ENCODE results near the gene CRYBA4. TPM values are rescaled to one million over a fixed set of nuclear protein-coding genes. Genes with fewer than 3 reads are reported as not detected.

CRYBA4 gene
- polyA plus RNA-seq, 1 of the 3 experiments (the other 2 are of a cell fraction), result not detected

DNA sequence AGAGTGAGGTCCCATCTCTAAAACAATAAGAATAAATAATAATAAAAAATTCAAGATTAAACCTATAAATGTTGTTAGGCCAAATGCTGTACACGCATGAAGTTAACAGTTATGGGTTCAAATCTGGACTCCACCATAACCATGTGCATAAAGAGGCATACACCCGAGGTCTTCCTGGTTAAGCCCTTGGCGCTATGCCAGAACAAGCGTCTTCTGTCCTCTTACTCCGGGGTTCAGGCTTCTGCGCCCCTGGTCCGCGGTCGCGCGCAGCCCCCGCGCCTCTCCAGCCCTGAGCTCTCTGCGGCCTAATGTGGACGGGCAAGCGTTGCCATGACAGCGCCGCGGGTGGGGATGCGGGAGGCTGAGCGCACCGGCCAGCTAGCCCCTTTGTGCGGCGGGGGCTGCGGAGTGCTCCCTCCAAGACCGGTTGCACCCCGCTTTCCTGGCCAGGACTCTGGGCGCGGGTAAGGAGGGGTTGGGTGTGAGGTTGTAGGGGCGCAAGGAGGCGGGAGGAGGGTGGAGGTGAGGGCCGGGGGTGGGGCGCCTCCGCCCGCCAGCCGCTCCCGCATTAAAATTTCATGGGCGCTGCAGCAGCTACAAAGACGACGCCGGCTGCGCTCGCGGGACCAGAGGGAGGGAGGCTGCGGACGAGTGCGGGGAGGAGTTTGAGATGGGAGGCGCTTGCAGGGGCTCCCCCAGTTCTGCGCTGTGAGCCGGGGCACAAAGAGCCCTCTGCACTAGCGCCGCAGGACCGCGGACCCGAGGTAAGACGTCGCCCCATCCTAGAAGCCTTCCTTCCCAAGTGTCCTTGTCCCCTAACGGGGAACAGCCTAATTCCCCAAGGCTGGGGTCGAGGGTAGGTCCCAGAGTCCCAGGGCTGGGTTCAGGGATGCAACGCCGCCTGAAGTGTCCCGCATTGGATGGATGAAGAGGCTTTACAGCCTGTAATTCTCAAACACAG lies 35.4 kb downstream of the CRYBA4 start, which contains the start of gene MIAT:
Gene MIAT (plus strand): TSS at position 698 of the 961 bp plus-strand sequence.
- H3K4me2 ChIP-seq, result peak within 1 kb of the TSS; percentile 91
- H3K4me1 ChIP-seq (ENCODE audit: control insufficient read depth in 1 of 2, insufficient read depth in 2 of 2, low read depth in 1 of 2, low read length in 1 of 2), result peaks cover 6 to 7% of the 10 kb centered on the region in 2 experiments; a peak in 2 of 4 replicates
- H3K9ac ChIP-seq, result peak within 1 kb of the TSS; percentile 27
- no peaks in the 10 kb centered on the region for H3K36me3 ChIP-seq (replicated peaks in 1 of 2; ENCODE audit: control insufficient read depth in 1 of 2, insufficient read depth in 2 of 2, low read length in 1 of 2)
- H3K4me3 ChIP-seq (ENCODE audit: low read depth in 2 of 2, low read length in 1 of 2), result peak within 1 kb of the TSS; percentile 54 to 63
- CTCF ChIA-PET, result interaction anchor here (0.8 kb wide), 1 partner anchor 12 kb away, joined by 4 read pairs; no protein-coding TSS in a partner anchor
- H4K20me1 ChIP-seq (ENCODE audit: insufficient read depth), result no peaks in the 10 kb centered on the region
- TF ChIP-seq RFX5 (IDR thresholded peaks at IDR 0.05; ENCODE audit: low read length) (no peak), MXI1 (IDR thresholded peaks at IDR 0.05; ENCODE audit: low read depth, low read length) (0 out of 2 replicates have a peak, but pooled peaks have one; percentile 16), NFIC (IDR thresholded peaks at IDR 0.05; ENCODE audit: borderline replicate concordance) (peak; percentile 35; the same call in 1 of the 2 replicates)
- peaks cover 6% of the 10 kb centered on the region for H3F3A ChIP-seq (replicated peaks; ENCODE audit: insufficient read depth)
- H3K9me2 ChIP-seq, result no peaks in the 10 kb centered on the region
- H3K27ac ChIP-seq (ENCODE audit: low read depth in 2 of 2, low read length in 1 of 2), result peak within 1 kb of the TSS in 1 of 2 experiments; percentile 68; a peak in 3 of 4 replicates
- peak within 1 kb of the TSS; percentile 82 for H2AFZ ChIP-seq (ENCODE audit: low read depth)
- 10% methylated on average over 35 of the region's 62 CpGs for WGBS (ENCODE audit: low lambda C conversion rate)
- H3K79me2 ChIP-seq (ENCODE audit: insufficient read depth), result no peaks in the 10 kb centered on the region
- no peaks in the 10 kb centered on the region for H3K9me3 ChIP-seq
- peaks cover 19% of the 10 kb centered on the region for H3K27me3 ChIP-seq (ENCODE audit: insufficient read depth)
- POLR2A ChIA-PET, result interaction anchor here (1.0 to 1.2 kb wide), 2 partner anchors 9 to 15 kb away, joined by 3 to 5 read pairs; no protein-coding TSS in a partner anchor
- DNase-seq, result peak; percentile 84

DNA sequence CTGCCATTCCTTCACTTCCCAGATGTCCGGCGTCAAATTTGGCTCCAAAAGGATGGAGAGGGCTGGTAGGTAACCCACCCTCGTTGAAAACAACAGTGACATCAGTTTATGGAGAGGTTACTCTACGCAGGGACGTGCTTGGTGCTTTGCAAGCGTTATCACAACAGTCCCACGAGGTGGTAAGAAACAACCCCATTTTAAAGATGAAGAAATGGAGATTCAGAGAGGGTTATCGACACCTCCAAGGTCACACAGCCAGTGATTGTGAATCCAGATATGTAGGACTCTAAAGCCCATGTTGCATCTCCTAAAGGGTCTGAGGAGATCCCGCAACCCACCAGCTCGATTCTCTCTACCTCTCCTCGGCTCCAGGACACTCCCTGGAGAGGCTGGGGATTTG lies 36.4 kb downstream of the CRYBA4 start:
- H4K20me1 ChIP-seq (ENCODE audit: insufficient read depth), result no peaks in the 10 kb centered on the region
- H3K9me3 ChIP-seq, result no peaks in the 10 kb centered on the region
- H3F3A ChIP-seq (replicated peaks; ENCODE audit: insufficient read depth), result peaks cover 6% of the 10 kb centered on the region
- H3K4me2 ChIP-seq, result peak overlapping the region; percentile 91
- H3K27ac ChIP-seq (ENCODE audit: low read depth in 2 of 2, low read length in 1 of 2), result peak overlapping the region in 1 of 2 experiments; percentile 67; a peak in 3 of 4 replicates
- 7% methylated on average over 11 of the region's 11 CpGs for WGBS (ENCODE audit: low lambda C conversion rate)
- DNase-seq, result no peak
- H3K9me2 ChIP-seq, result no peaks in the 10 kb centered on the region
- no peaks in the 10 kb centered on the region for H3K36me3 ChIP-seq (replicated peaks in 1 of 2; ENCODE audit: control insufficient read depth in 1 of 2, insufficient read depth in 2 of 2, low read length in 1 of 2)
- ChIA-PET POLR2A (interaction anchor here (1.2 kb wide), 1 partner anchor 10 kb away, joined by 3 read pairs; no protein-coding TSS in a partner anchor), CTCF (no interaction called here)
- no peaks in the 10 kb centered on the region for H3K79me2 ChIP-seq (ENCODE audit: insufficient read depth)
- peak overlapping the region; percentile 69 for H2AFZ ChIP-seq (ENCODE audit: low read depth)
- peak overlapping the region; percentile 11; the same call in 1 of the 2 replicates for H3K9ac ChIP-seq
- H3K4me3 ChIP-seq (ENCODE audit: low read depth in 2 of 2, low read length in 1 of 2), result peak overlapping the region; percentile 54 to 56
- H3K4me1 ChIP-seq (ENCODE audit: control insufficient read depth in 1 of 2, insufficient read depth in 2 of 2, low read depth in 1 of 2, low read length in 1 of 2), result peaks cover 6 to 7% of the 10 kb centered on the region in 2 experiments; a peak in 2 of 4 replicates
- TF ChIP-seq, protein P1, sequence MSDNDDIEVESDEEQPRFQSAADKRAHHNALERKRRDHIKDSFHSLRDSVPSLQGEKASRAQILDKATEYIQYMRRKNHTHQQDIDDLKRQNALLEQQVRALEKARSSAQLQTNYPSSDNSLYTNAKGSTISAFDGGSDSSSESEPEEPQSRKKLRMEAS (IDR thresholded peaks at IDR 0.05; ENCODE audit: low read depth), result peak; percentile 5; the same call in 1 of the 2 replicates
- TF ChIP-seq, protein P2, sequence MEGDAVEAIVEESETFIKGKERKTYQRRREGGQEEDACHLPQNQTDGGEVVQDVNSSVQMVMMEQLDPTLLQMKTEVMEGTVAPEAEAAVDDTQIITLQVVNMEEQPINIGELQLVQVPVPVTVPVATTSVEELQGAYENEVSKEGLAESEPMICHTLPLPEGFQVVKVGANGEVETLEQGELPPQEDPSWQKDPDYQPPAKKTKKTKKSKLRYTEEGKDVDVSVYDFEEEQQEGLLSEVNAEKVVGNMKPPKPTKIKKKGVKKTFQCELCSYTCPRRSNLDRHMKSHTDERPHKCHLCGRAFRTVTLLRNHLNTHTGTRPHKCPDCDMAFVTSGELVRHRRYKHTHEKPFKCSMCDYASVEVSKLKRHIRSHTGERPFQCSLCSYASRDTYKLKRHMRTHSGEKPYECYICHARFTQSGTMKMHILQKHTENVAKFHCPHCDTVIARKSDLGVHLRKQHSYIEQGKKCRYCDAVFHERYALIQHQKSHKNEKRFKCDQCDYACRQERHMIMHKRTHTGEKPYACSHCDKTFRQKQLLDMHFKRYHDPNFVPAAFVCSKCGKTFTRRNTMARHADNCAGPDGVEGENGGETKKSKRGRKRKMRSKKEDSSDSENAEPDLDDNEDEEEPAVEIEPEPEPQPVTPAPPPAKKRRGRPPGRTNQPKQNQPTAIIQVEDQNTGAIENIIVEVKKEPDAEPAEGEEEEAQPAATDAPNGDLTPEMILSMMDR (IDR thresholded peaks at IDR 0.05), result no peak
- TF ChIP-seq TEAD4 (IDR thresholded peaks at IDR 0.05; ENCODE audit: borderline replicate concordance, insufficient read depth) (no peak), TAF1 (IDR thresholded peaks at IDR 0.05; ENCODE audit: borderline replicate concordance, low read depth, low read length) (no peak)
- peaks cover 9% of the 10 kb centered on the region for H3K27me3 ChIP-seq (ENCODE audit: insufficient read depth)
